OCI-LY3 (cell line): Measurements from ENCODE around the gene SMC3.

Source experiments
- H2AFZ ChIP-seq: fragments of 200-600, 300-600 bp; shearing (Covaris generic); 2 replicates; pipeline ENCODE4 v1.6.0; 2014; ENCODE audit warnings: antibody characterized with exemption, low read depth, low read length
- H3K27ac ChIP-seq: fragments of 200-600, 300-600 bp; sonication (generic); 2 replicates; pipeline ENCODE4 v1.5.1; 2014; ENCODE audit warnings: mild to moderate bottlenecking, low read length, moderate library complexity, mixed read lengths
- H3K27me3 ChIP-seq: fragments of 200-600, 300-600 bp; sonication (generic); 2 replicates; pipeline ENCODE4 v1.6.1; 2014; ENCODE audit warnings: low read depth, low read length, mixed read lengths
- H3K36me3 ChIP-seq: fragments of 200-600, 300-600 bp; sonication (generic); replicated peaks from 2 replicates; pipeline ENCODE3; 2014; ENCODE audit warnings: low read depth, low read length, mixed read lengths
- H3K4me1 ChIP-seq: fragments of 300-600, 200-600 bp; sonication (generic); 2 replicates; pipeline ENCODE4 v1.6.1; 2014; ENCODE audit warnings: low read length, mixed read lengths
- H3K4me2 ChIP-seq: fragments of 200-600, 300-600 bp; sonication (generic); 2 replicates; pipeline ENCODE4 v1.6.1; 2014; ENCODE audit warnings: low read length, mixed read lengths
- H3K4me3 ChIP-seq: fragments of 300-600, 200-600 bp; sonication (generic); 2 replicates; pipeline ENCODE4 v1.5.1; 2014; ENCODE audit warnings: antibody characterized with exemption, mild to moderate bottlenecking, low read length, moderate library complexity
- H3K79me2 ChIP-seq: fragments of 300-600, 200-600 bp; shearing (Covaris generic); 2 replicates; pipeline ENCODE4 v1.6.1; 2014; ENCODE audit warnings: mild to moderate bottlenecking, low read length, mixed read lengths
- H3K9ac ChIP-seq: fragments of 300-600, 200-600 bp; shearing (Covaris generic); 2 replicates; pipeline ENCODE4 v1.6.0; 2014; ENCODE audit warnings: mild to moderate bottlenecking, low read length, moderate library complexity
- H3K9me3 ChIP-seq: fragments of 200-600, 300-600 bp; shearing (Covaris generic); 2 replicates; pipeline ENCODE4 v1.6.1; 2014; ENCODE audit warnings: low read length, mixed read lengths; ENCODE audit not compliant: insufficient read depth
- H4K20me1 ChIP-seq: fragments of 200-600, 300-600 bp; sonication (generic); 2 replicates; pipeline ENCODE4 v1.6.1; 2016; ENCODE audit warnings: low read length, mixed read lengths; ENCODE audit not compliant: insufficient read depth
- CTCF ChIP-seq: fragments of 200-600, 300-600 bp; sonication (generic); IDR thresholded peaks from 2 replicates; pipeline ENCODE4 v1.5.1; 2014; ENCODE audit warnings: antibody characterized with exemption, low read length, low read depth
- EZH2phosphoT487 ChIP-seq: fragments of 200-600 bp; shearing (Covaris generic); IDR thresholded peaks from 2 replicates; pipeline ENCODE4 v1.6.1; 2018; ENCODE audit warnings: antibody characterized with exemption, mixed run types, low read depth

The SMC3 gene

GRCh38 chr10:110562348-110562747, 5.1 kb upstream of the SMC3 start:
- no peak overlapping the region for H3K4me3 ChIP-seq
- TF ChIP-seq EZH2phosphoT487 (no peak), CTCF (no peak)
- peaks cover 22% of the 10 kb centered on the region for H3K27me3 ChIP-seq
- no peaks in the 10 kb centered on the region for H3K4me1 ChIP-seq
- no peak overlapping the region for H2AFZ ChIP-seq
- no peak overlapping the region for H3K4me2 ChIP-seq
- H3K9ac ChIP-seq: no peak overlapping the region
- H3K79me2 ChIP-seq: no peaks in the 10 kb centered on the region
- no peaks in the 10 kb centered on the region for H4K20me1 ChIP-seq
- H3K27ac ChIP-seq: no peak overlapping the region
- H3K9me3 ChIP-seq: no peaks in the 10 kb centered on the region
- H3K36me3 ChIP-seq: no peaks in the 10 kb centered on the region

- Histone ChIP-seq H3K9ac (no peak overlapping the region), H3K4me2 (no peak overlapping the region), H3K79me2 (peaks cover 7% of the 10 kb centered on the region), H4K20me1 (no peaks in the 10 kb centered on the region; the same call in 1 of the 2 replicates), H3K4me1 (no peaks in the 10 kb centered on the region), H3K9me3 (no peaks in the 10 kb centered on the region), H3K27me3 (peaks cover 22% of the 10 kb centered on the region), H2AFZ (no peak overlapping the region), H3K27ac (no peak overlapping the region), H3K36me3 (no peaks in the 10 kb centered on the region), H3K4me3 (no peak overlapping the region)
- TF ChIP-seq CTCF: no peak
- no peak for TF ChIP-seq EZH2phosphoT487
Measured at GRCh38 chr10:110563132-110563531, 4.4 kb upstream of the SMC3 start.

- Histone ChIP-seq H3K4me3 (peak overlapping the region; percentile 96), H3K9me3 (no peaks in the 10 kb centered on the region), H4K20me1 (peaks cover 29% of the 10 kb centered on the region), H3K27me3 (peaks cover 19% of the 10 kb centered on the region), H3K9ac (peak overlapping the region; percentile 93), H3K79me2 (peaks cover 41% of the 10 kb centered on the region), H3K4me2 (peak overlapping the region; percentile 77), H3K36me3 (peaks cover 18% of the 10 kb centered on the region), H3K27ac (peak overlapping the region; percentile 74), H3K4me1 (peaks cover 15% of the 10 kb centered on the region; the same call in 1 of the 2 replicates), H2AFZ (peak overlapping the region; percentile 77)
- TF ChIP-seq CTCF (no peak), EZH2phosphoT487 (no peak)
Measured at GRCh38 chr10:110566472-110567200, 859 bp upstream of the SMC3 start.

GRCh38 chr10:110568055-110568735, 700 bp downstream of the SMC3 start:
- Histone ChIP-seq H4K20me1 (peaks cover 41% of the 10 kb centered on the region), H3K9ac (peak overlapping the region; percentile 93), H3K4me3 (peak overlapping the region; percentile 96), H2AFZ (peak overlapping the region; percentile 63), H3K4me1 (peaks cover 15% of the 10 kb centered on the region; the same call in 1 of the 2 replicates), H3K79me2 (peaks cover 56% of the 10 kb centered on the region), H3K9me3 (no peaks in the 10 kb centered on the region), H3K27me3 (peaks cover 18% of the 10 kb centered on the region), H3K36me3 (peaks cover 18% of the 10 kb centered on the region), H3K4me2 (peak overlapping the region; percentile 77), H3K27ac (peak overlapping the region; percentile 74)
- TF ChIP-seq EZH2phosphoT487: no peak
- TF ChIP-seq CTCF: no peak
